PC-3 (cell line): ENCODE results near the gene ADCY2.

Experiments used
- EZH2phosphoT487 ChIP-seq: fragments of 300-600 bp; sonication (generic); IDR thresholded peaks from 2 replicates; pipeline ENCODE4 v1.6.1; 2018; ENCODE audit warnings: mild to moderate bottlenecking, antibody characterized with exemption, low read length, borderline replicate concordance
- TF ChIP-seq, protein P1 (sequence below): fragments of 300-600 bp; sonication (generic); conservative IDR thresholded peaks from 2 replicates; pipeline ENCODE4 v1.5.1; 2017; ENCODE audit warnings: antibody characterized with exemption, low read depth, mild to moderate bottlenecking, low read length

DNA sequence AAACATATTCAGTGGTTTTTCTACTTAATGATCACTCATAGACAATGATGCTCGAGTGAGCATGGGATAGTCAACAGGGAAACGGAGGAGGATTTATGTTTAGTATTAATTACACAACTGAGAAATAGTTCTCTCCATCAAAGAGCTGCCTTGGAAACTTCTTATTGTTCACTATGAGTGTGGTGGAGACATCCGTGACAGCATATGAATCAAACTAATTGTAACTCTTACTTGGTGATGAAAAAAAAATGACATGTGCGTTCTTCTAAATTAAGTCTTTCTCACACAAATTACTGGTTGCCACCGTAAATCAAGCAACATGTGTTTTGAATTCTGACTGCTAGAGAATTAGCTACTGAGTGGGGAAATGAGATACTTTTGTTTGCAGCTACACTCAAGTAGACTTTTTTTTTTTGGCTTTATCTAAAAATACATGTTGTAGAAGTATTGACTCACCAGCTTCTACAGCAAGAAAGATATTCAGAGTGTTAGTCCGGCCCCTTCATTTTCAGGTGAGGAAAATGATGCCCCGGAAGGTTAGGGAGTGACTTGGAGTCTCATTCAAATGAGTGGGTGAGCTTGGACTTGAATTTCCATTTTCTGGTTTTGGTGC lies 275.5 kb downstream of the ADCY2 start:
- TF ChIP-seq, protein P1, sequence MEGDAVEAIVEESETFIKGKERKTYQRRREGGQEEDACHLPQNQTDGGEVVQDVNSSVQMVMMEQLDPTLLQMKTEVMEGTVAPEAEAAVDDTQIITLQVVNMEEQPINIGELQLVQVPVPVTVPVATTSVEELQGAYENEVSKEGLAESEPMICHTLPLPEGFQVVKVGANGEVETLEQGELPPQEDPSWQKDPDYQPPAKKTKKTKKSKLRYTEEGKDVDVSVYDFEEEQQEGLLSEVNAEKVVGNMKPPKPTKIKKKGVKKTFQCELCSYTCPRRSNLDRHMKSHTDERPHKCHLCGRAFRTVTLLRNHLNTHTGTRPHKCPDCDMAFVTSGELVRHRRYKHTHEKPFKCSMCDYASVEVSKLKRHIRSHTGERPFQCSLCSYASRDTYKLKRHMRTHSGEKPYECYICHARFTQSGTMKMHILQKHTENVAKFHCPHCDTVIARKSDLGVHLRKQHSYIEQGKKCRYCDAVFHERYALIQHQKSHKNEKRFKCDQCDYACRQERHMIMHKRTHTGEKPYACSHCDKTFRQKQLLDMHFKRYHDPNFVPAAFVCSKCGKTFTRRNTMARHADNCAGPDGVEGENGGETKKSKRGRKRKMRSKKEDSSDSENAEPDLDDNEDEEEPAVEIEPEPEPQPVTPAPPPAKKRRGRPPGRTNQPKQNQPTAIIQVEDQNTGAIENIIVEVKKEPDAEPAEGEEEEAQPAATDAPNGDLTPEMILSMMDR: no peak
- no peak for TF ChIP-seq EZH2phosphoT487
